HG02870 (cell line): ENCODE measurements around the gene SGIP1.
"Not testable (repeated sequence)": the region's sequence is repeated elsewhere in the genome, so short reads cannot be mapped to it uniquely, and the experiment has no call there.

ENCODE experiments used
- ATAC-seq: cut with Tn5 transposase; IDR thresholded peaks from one replicate; pipeline ENCODE4 v1.9.1; 2021; ENCODE audit warnings: mild to moderate bottlenecking, moderate library complexity; ENCODE audit not compliant: unreplicated experiment

Gene SGIP1

GRCh38 chr1:66552287-66552686, 18.3 kb downstream of the SGIP1 start:
- no peak for ATAC-seq

GRCh38 chr1:66552829-66553228, 18.9 kb downstream of the SGIP1 start:
- ATAC-seq: no peak

GRCh38 chr1:66553846-66554245, 19.9 kb downstream of the SGIP1 start:
- no peak for ATAC-seq

DNA sequence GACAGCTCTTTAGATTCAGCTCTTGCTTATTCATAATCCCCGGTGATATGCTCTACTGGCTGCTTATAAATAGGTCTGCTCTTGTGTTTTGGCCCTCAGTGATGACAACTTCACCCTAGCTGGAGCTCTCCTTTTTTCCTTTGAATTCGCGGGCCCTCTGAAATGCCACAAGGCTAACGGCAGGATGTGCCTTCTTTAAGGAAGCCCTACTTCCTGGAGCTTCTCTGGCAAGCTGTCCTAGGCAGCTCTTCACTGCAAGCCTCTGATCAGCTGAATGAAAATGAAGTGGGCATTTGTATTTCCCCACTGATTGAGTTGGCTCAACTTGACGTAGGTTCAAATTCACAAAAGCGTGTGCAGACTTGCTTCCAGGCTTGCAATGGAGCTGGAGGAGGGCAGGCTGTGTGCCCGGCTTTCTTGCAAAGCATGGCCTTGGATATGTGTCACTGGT, 22.2 kb downstream of the SGIP1 start:
- no peak for ATAC-seq

- no peak for ATAC-seq
Observed at GRCh38 chr1:66557157-66557556, 23.2 kb downstream of the SGIP1 start.

- ATAC-seq: no peak
Observed at GRCh38 chr1:66559517-66559916, 25.6 kb downstream of the SGIP1 start.

- ATAC-seq: no peak
Observed at GRCh38 chr1:66562561-66562960, 28.6 kb downstream of the SGIP1 start.

DNA sequence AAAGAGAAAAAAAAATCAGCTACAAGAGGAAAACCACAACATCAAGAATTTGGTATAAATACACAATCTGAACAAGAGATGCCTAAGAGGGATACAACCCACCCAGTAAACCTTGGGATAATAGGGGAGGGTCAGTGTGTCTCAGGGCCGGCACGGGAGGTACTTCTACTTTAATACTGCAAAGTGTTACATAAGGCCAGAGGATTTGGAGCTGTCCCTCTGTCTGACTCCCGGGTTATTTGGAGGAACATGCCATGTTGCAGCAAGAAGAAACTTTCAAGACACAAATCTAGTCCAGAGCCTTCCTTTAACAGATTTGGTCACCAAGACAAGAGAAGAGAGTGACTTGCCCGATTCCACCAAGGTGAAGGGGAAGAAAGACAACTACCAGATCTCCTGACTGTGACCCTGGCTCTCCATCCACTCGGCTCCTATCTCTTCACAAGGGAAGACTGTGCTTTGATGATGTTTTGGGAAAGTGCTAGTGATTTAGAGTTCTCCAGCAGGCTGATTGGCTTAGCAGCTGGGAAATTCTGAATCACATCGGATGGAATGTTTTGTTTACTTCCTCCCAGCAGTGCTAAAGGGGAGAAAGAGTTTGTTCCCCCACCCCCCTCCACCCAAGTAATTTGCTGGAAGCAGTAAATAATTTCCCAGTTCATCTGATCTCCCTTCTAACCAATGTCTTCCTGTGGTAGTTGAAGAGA, 29.3 kb downstream of the SGIP1 start:
- ATAC-seq: no peak

DNA sequence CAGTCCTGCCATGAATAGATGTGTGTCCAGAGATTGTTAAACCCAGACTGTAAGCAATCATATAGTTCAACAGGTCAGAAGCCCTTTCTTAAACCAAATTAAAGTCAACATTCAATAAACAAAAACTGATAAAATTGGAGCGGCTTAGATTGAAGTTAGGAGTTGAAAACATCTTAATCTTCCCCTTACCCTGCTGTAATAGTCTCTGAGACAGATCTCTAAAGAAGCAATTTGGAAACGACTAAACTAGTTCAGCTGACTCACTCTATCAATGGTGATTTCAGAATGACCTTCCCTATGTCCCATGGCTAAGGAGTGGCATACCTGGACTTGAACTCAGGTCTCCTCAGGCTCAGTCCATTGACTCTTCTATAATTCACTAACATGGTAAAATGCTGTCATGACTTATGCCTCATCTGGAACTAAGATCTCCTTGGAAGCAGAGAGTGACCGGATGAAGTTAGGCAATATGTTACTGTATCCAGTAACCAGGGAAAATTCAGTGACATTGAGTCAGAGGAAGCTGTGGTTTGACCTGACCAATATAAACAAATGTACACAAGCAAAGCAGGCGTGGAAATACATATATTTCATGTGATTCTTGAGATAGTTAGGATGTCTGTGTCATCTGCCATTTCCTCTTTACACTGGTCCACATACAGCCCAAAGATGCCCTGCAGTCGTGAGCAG, 30.1 kb downstream of the SGIP1 start:
- ATAC-seq: no peak

DNA sequence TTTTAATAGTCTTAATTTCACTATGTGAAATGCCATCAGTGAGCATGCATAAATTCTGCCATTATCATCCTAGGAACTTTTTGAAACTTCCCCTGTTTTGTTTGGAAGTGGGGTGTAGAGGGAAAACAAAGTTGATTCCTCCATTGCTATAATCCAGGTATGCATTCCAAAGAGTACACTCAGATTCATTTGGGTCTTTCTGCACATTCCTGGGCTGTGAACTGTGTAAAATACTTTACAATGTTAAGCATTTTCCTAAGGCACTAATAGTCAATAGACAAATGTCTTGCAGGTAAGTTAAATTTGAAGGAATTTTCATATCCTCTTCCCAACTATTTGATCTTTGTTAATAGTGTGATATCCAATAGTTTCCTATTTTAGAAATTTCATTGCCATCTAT, 36.2 kb downstream of the SGIP1 start:
- ATAC-seq: no peak

DNA sequence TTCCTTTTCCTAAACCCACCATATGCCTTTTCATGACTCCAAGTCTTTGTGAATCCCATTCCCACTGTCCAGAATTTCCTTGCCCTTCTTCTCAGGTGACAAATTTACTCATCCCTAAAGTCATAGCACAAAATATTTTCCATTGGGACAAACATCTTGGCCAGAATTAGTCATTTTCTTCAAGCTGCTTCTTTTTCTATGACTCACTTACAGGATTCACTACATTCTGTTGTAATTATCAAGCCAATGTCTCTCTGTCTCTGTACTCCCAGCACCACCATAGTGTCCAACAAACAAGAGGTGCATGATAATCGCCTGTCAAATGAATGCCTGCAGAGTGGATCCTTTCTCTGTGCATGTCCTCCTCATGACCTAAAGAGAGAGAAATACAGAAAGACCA, 37.8 kb downstream of the SGIP1 start:
- ATAC-seq: no peak

GRCh38 chr1:66575739-66576138, 41.8 kb downstream of the SGIP1 start:
- ATAC-seq: no peak

DNA sequence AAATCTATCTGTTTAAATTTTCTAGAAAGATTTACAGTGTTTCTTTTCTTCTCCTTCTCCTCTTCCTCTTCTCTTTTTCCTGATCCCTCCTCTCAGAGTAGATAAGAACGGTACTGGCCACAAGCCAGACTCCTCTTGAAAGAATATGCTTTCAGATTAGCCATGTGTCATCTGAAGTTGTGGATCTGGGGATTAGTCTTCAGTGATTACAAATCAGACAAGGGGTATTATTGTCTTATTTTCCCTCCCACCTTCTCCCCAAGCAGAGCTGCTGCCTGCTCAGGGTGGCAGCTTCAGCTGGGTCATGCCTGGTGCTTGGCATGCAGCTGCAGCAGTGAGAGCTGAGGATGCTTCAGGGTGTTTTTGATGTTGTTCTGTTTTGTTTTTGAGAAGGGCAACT, 42.7 kb downstream of the SGIP1 start:
- ATAC-seq: no peak

GRCh38 chr1:66578841-66579240, 44.9 kb downstream of the SGIP1 start:
- no peak for ATAC-seq

DNA sequence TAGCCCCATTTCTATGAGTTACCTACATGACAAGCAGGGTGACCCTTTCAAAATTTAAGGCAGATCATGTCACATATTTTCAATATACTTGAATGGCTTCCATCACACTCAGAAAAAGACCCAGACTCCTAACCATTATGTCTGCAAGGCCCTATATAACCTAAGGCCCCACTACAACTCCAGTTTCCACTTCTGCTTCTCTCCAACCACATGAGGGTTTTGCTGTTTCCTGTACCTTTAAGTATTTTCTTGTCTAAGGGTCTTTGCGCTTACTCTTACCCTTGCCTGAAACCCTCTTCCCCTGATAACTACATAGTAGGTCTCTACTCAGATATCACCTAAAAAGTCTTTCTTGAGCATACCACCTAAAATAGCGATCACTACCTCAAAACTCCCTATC, 46.1 kb downstream of the SGIP1 start:
- ATAC-seq: no peak

- no peak for ATAC-seq
Observed at GRCh38 chr1:66583021-66583420, 49.1 kb downstream of the SGIP1 start.

GRCh38 chr1:66585002-66585401, 51.0 kb downstream of the SGIP1 start:
- ATAC-seq: no peak

DNA sequence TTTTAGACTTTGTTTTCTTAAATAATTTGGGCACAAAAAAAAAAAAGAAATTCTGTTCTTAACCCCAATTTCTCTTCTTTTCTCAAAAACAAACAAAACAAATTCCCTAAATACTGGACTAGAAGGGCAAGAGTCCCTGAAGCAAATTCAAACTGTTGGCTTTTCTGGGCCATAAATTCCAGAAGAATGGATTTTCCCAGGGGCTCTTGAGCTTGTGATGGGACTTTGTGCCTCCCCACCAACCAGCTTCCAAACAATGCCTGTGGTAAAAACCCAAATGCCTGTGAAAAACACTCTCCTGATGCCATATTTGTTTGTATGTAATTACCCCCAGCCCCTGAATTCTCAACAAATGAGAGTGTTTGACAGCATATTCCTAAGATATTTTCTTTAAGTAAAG, 55.4 kb downstream of the SGIP1 start:
- no peak for ATAC-seq

DNA sequence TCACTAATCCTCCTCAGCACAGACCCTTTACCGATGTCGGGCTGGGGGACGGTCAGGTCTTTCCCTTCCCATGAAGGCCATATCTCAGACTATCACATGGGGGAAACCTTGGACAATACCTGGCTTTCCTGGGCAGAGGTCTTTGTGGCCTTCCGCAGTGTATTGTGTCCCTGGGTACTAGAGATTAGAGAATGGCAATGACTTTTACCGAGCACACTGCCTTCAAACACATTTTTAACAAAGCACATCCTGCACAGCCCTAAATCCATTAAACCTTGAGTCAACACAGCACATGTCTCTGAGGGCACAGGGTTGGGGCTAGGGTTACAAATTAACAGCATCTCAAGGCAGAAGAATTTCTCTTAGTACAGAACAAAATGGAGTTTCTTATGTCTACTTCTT, 58.2 kb downstream of the SGIP1 start:
- not testable (repeated sequence) for ATAC-seq

- no peak for ATAC-seq
Observed at GRCh38 chr1:66596191-66596590, 62.2 kb downstream of the SGIP1 start.

- ATAC-seq: no peak
Observed at GRCh38 chr1:66597500-66597899, 63.5 kb downstream of the SGIP1 start.

GRCh38 chr1:66598670-66599069, 64.7 kb downstream of the SGIP1 start:
- ATAC-seq: no peak

DNA sequence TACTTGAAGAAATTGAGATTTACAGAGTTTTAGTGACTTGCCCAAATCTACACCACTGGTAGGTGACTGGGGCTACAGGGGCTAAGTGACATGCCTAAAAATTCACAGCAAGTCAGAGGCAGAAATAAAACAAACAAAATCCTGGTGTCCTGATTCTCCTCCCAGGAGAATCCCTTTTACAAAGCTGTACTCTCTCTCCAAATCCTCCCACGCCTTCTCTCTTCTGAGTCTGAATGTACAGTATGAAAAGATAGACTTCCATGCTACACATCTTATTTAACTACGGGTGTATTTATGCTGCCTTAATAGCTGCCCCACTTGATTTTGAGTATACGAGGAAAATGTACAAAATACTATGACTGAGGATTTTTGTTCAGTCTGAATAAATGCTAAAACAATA, 65.4 kb downstream of the SGIP1 start:
- no peak for ATAC-seq
